ENCODE data around the gene USH2A. TPM values are rescaled to one million over a fixed set of nuclear protein-coding genes. Genes with fewer than 3 reads are reported as not detected.

The USH2A gene
- total RNA-seq, 1 donor from 2014 or later: 0.02 TPM

GRCh38 chr1:216209125-216209524, 214.1 kb downstream of the USH2A start:
- Mint-ChIP-seq H3K27me3 (ENCODE audit: low read depth, unreplicated experiment) (no peaks in the 10 kb centered on the region), H3K4me3 (ENCODE audit: unreplicated experiment) (no peak overlapping the region), H3K36me3 (ENCODE audit: low read depth, unreplicated experiment) (no peaks in the 10 kb centered on the region), H3K27ac (ENCODE audit: unreplicated experiment) (no peak overlapping the region), H3K9me3 (ENCODE audit: unreplicated experiment) (no peaks in the 10 kb centered on the region), H3K4me1 (ENCODE audit: low read depth, unreplicated experiment) (no peaks in the 10 kb centered on the region)
- DNase-seq (ENCODE audit: low read depth) (no peak), FAIRE-seq (no peak)
- H3K4me2 ChIP-seq (ENCODE audit: low read length): no peak overlapping the region
- H3K9ac ChIP-seq (ENCODE audit: low read length): no peak overlapping the region
- no peak overlapping the region for H3K4me3 ChIP-seq (ENCODE audit: insufficient read depth, low read depth, low read length)
- no peaks in the 10 kb centered on the region for H3K4me1 ChIP-seq (ENCODE audit: insufficient read depth, low read length)
- H3K27me3 ChIP-seq (ENCODE audit: insufficient read depth, low read length): no peaks in the 10 kb centered on the region
- H3K27ac ChIP-seq (ENCODE audit: low read depth, low read length): no peak overlapping the region
- no peaks in the 10 kb centered on the region for H3K79me2 ChIP-seq (ENCODE audit: insufficient read depth, low read length)
- H3K36me3 ChIP-seq (ENCODE audit: insufficient read depth, low read length): no peaks in the 10 kb centered on the region
- TF ChIP-seq EZH2 (IDR thresholded peaks at IDR 0.05; ENCODE audit: insufficient read depth, low read length) (no peak), CTCF (IDR thresholded peaks at IDR 0.05; ENCODE audit: insufficient read depth, low read depth, low read length) (no peak)
- H3K9me3 ChIP-seq (ENCODE audit: insufficient read depth, low read depth, low read length): no peaks in the 10 kb centered on the region
- no peaks in the 10 kb centered on the region for H4K20me1 ChIP-seq (ENCODE audit: insufficient read depth, low read length)
- no peak overlapping the region for H2AFZ ChIP-seq (ENCODE audit: low read depth, low read length)

GRCh38 chr1:216207154-216207553, 216.1 kb downstream of the USH2A start:
- Histone ChIP-seq H3K4me2 (ENCODE audit: low read length) (no peak overlapping the region), H3K79me2 (ENCODE audit: insufficient read depth, low read length) (no peaks in the 10 kb centered on the region), H3K4me3 (ENCODE audit: insufficient read depth, low read depth, low read length) (no peak overlapping the region), H3K9ac (ENCODE audit: low read length) (no peak overlapping the region), H2AFZ (ENCODE audit: low read depth, low read length) (no peak overlapping the region), H4K20me1 (ENCODE audit: insufficient read depth, low read length) (no peaks in the 10 kb centered on the region), H3K27me3 (ENCODE audit: insufficient read depth, low read length) (no peaks in the 10 kb centered on the region), H3K36me3 (ENCODE audit: insufficient read depth, low read length) (no peaks in the 10 kb centered on the region), H3K9me3 (ENCODE audit: insufficient read depth, low read depth, low read length) (no peaks in the 10 kb centered on the region), H3K4me1 (ENCODE audit: insufficient read depth, low read length) (no peaks in the 10 kb centered on the region), H3K27ac (ENCODE audit: low read depth, low read length) (no peak overlapping the region)
- Mint-ChIP-seq H3K27me3 (ENCODE audit: low read depth, unreplicated experiment) (no peaks in the 10 kb centered on the region), H3K9me3 (ENCODE audit: unreplicated experiment) (no peaks in the 10 kb centered on the region), H3K27ac (ENCODE audit: unreplicated experiment) (no peak overlapping the region), H3K4me3 (ENCODE audit: unreplicated experiment) (no peak overlapping the region), H3K4me1 (ENCODE audit: low read depth, unreplicated experiment) (no peaks in the 10 kb centered on the region), H3K36me3 (ENCODE audit: low read depth, unreplicated experiment) (no peaks in the 10 kb centered on the region)
- FAIRE-seq: no peak
- no peak for DNase-seq (ENCODE audit: low read depth)
- TF ChIP-seq EZH2 (IDR thresholded peaks at IDR 0.05; ENCODE audit: insufficient read depth, low read length): no peak
- TF ChIP-seq CTCF (IDR thresholded peaks at IDR 0.05; ENCODE audit: insufficient read depth, low read depth, low read length): no peak

DNA sequence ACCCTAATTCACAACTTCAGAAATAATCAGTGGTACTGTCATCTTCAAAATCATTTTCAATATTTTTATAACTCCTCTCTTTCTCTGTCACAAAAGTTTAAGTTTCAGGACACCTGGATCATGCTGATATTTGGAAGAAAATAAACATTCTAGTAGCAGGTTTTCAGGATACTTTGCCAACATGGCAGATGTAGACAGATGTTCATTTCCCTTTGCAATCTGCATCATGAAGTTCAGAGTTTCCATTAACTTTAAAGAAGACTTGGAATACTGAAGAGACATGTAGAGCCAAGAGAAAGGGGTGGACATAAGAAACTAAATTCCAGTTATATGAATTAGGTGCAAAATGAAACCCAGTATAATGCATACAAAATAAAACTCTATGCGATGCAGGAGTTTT, 218.1 kb downstream of the USH2A start:
- no peaks in the 10 kb centered on the region for H3K9me3 Mint-ChIP-seq (ENCODE audit: unreplicated experiment)
- Histone ChIP-seq H2AFZ (ENCODE audit: low read depth, low read length) (no peak overlapping the region), H3K36me3 (ENCODE audit: insufficient read depth, low read length) (no peaks in the 10 kb centered on the region), H3K27ac (ENCODE audit: low read depth, low read length) (no peak overlapping the region), H3K9ac (ENCODE audit: low read length) (no peak overlapping the region), H4K20me1 (ENCODE audit: insufficient read depth, low read length) (no peaks in the 10 kb centered on the region), H3K4me2 (ENCODE audit: low read length) (no peak overlapping the region), H3K27me3 (ENCODE audit: insufficient read depth, low read length) (no peaks in the 10 kb centered on the region), H3K9me3 (ENCODE audit: insufficient read depth, low read depth, low read length) (no peaks in the 10 kb centered on the region), H3K4me1 (ENCODE audit: insufficient read depth, low read length) (no peaks in the 10 kb centered on the region), H3K4me3 (ENCODE audit: insufficient read depth, low read depth, low read length) (no peak overlapping the region), H3K79me2 (ENCODE audit: insufficient read depth, low read length) (no peaks in the 10 kb centered on the region)
- H3K4me3 Mint-ChIP-seq (ENCODE audit: unreplicated experiment): no peak overlapping the region
- H3K27ac Mint-ChIP-seq (ENCODE audit: unreplicated experiment): no peak overlapping the region
- FAIRE-seq (no peak), DNase-seq (ENCODE audit: low read depth) (no peak)
- TF ChIP-seq EZH2 (IDR thresholded peaks at IDR 0.05; ENCODE audit: insufficient read depth, low read length) (no peak), CTCF (IDR thresholded peaks at IDR 0.05; ENCODE audit: insufficient read depth, low read depth, low read length) (no peak)
- H3K36me3 Mint-ChIP-seq (ENCODE audit: low read depth, unreplicated experiment): no peaks in the 10 kb centered on the region
- H3K27me3 Mint-ChIP-seq (ENCODE audit: low read depth, unreplicated experiment): no peaks in the 10 kb centered on the region
- H3K4me1 Mint-ChIP-seq (ENCODE audit: low read depth, unreplicated experiment): no peaks in the 10 kb centered on the region
